GM23248 (cell line): ENCODE data around the gene LHX3. TPM values are rescaled to one million over a fixed set of nuclear protein-coding genes. Genes with fewer than 3 reads are reported as not detected.

Experiments
- DNase-seq: peaks from one replicate; pipeline ENCODE4 v3.0.0-alpha.2; 2015
- H2AFZ ChIP-seq: fragments of 200-600 bp; sonication (generic); 2 replicates; pipeline ENCODE4 v1.6.1; 2016; ENCODE audit warnings: antibody characterized with exemption
- H3F3A ChIP-seq: fragments of 200-600 bp; sonication (generic); 2 replicates; pipeline ENCODE4 v1.6.1; 2016; ENCODE audit warnings: mild to moderate bottlenecking, antibody characterized with exemption, mixed run types; ENCODE audit not compliant: insufficient read depth
- H3K27ac ChIP-seq: fragments of 200-600 bp; sonication (generic); 2 replicates; pipeline ENCODE4 v1.5.1; 2016; ENCODE audit warnings: mild to moderate bottlenecking
- H3K27me3 ChIP-seq: fragments of 200-600 bp; sonication (generic); replicated peaks from 2 replicates; pipeline ENCODE4 v1.6.1; 2016; ENCODE audit warnings: mild to moderate bottlenecking; ENCODE audit not compliant: insufficient read depth
- H3K36me3 ChIP-seq: fragments of 200-600 bp; sonication (generic); 2 replicates; pipeline ENCODE4 v1.6.1; 2016; ENCODE audit warnings: low read depth, mild to moderate bottlenecking
- H3K4me1 ChIP-seq: fragments of 200-600 bp; sonication (generic); 2 replicates; pipeline ENCODE4 v1.6.1; 2016; ENCODE audit warnings: mild to moderate bottlenecking; ENCODE audit not compliant: insufficient read depth
- H3K4me2 ChIP-seq: fragments of 200-600 bp; sonication (generic); one replicate; pipeline ENCODE4 v1.6.1; 2016; ENCODE audit warnings: mild to moderate bottlenecking; ENCODE audit not compliant: unreplicated experiment
- H3K4me3 ChIP-seq: fragments of 200-600 bp; sonication (generic); 2 replicates; pipeline ENCODE4 v1.5.1; 2016; ENCODE audit warnings: mild to moderate bottlenecking
- H3K79me2 ChIP-seq: fragments of 200-600 bp; sonication (generic); 2 replicates; pipeline ENCODE4 v1.6.1; 2016; ENCODE audit warnings: mild to moderate bottlenecking; ENCODE audit not compliant: insufficient read depth
- H3K9ac ChIP-seq: fragments of 200-600 bp; sonication (generic); 2 replicates; pipeline ENCODE4 v1.6.1; 2016; ENCODE audit warnings: mild to moderate bottlenecking
- H3K9me2 ChIP-seq: fragments of 200-600 bp; sonication (generic); 2 replicates; pipeline ENCODE4 v1.6.1; 2016; ENCODE audit warnings: mixed run types, mild to moderate bottlenecking, moderate library complexity; ENCODE audit not compliant: insufficient read depth
- H3K9me3 ChIP-seq: fragments of 200-600 bp; sonication (generic); one replicate; pipeline ENCODE4 v1.6.1; 2017; ENCODE audit warnings: low read depth
- H4K20me1 ChIP-seq: fragments of 200-600 bp; sonication (generic); 2 replicates; pipeline ENCODE4 v1.6.0; 2016; ENCODE audit not compliant: insufficient read depth
- EZH2 ChIP-seq: fragments of 200-600 bp; sonication (generic); IDR thresholded peaks from 2 replicates; pipeline ENCODE4 v1.6.1; 2018; ENCODE audit warnings: antibody characterized with exemption, mild to moderate bottlenecking; ENCODE audit not compliant: insufficient read depth, poor library complexity, severe bottlenecking
- EZH2phosphoT487 ChIP-seq: fragments of 200-600 bp; sonication (generic); IDR thresholded peaks from 2 replicates; pipeline ENCODE4 v1.6.1; 2018; ENCODE audit warnings: antibody characterized with exemption, moderate library complexity, mild to moderate bottlenecking, low read depth; ENCODE audit not compliant: insufficient read depth
- WGBS, 2 experiments: methylation state at CpG; one replicate each; pipeline ENCODE4 v1.1.6; 2015 to 2017; ENCODE audit warnings: low lambda C conversion rate in 2 of 2, low coverage in 1 of 2; ENCODE audit errors: missing lambda C conversion rate in 2 of 2; 5-methylcytosine and 5-hydroxymethylcytosine counted together
- in situ Hi-C: fragments of 300-500 bp; cut with MboI; formaldehyde crosslinking; loops from 2 replicates; pipeline ENCODE4 v1.15.0; 2020
- polyA plus RNA-seq: library from polyadenylated mRNA; unstranded; fragments of >200 nt; fragmentation: Nextera tagmentation; extraction: Ambion mirVana; gene quantifications from 2 replicates; pipeline ENCODE4 v1.2.1, GENCODE V29; 2016
- total RNA-seq: library from RNA; depleted of rRNA; stranded (reverse); fragments of >200 nt; shearing (Covaris generic); gene quantifications from 2 replicates; pipeline ENCODE4 v1.2.3, GENCODE V29; 2014

LHX3 gene
- total and polyA plus RNA-seq, 2 experiments from 2014 or later, result not detected

- in situ Hi-C loops, result no loop called here
- no peak overlapping the region for H3K4me3 ChIP-seq
- no peaks in the 10 kb centered on the region for H4K20me1 ChIP-seq
- TF ChIP-seq EZH2phosphoT487, result no peak
- TF ChIP-seq EZH2, result no peak
- peaks cover 64% of the 10 kb centered on the region for H3K27me3 ChIP-seq
- no peak overlapping the region for H3K27ac ChIP-seq
- WGBS, 2 experiments, result 44 to 45% methylated on average over 7 of the region's 7 CpGs
- no peak overlapping the region for H2AFZ ChIP-seq
- no peaks in the 10 kb centered on the region for H3K9me2 ChIP-seq
- H3K9me3 ChIP-seq, result no peaks in the 10 kb centered on the region
- no peaks in the 10 kb centered on the region for H3K36me3 ChIP-seq
- H3K9ac ChIP-seq, result no peak overlapping the region
- H3K79me2 ChIP-seq, result no peaks in the 10 kb centered on the region
- H3F3A ChIP-seq, result no peaks in the 10 kb centered on the region
- H3K4me2 ChIP-seq, result no peak overlapping the region
- H3K4me1 ChIP-seq, result no peaks in the 10 kb centered on the region
- no peak for DNase-seq
Observed at GRCh38 chr9:136190237-136190601, 14.7 kb downstream of the LHX3 start.

DNA sequence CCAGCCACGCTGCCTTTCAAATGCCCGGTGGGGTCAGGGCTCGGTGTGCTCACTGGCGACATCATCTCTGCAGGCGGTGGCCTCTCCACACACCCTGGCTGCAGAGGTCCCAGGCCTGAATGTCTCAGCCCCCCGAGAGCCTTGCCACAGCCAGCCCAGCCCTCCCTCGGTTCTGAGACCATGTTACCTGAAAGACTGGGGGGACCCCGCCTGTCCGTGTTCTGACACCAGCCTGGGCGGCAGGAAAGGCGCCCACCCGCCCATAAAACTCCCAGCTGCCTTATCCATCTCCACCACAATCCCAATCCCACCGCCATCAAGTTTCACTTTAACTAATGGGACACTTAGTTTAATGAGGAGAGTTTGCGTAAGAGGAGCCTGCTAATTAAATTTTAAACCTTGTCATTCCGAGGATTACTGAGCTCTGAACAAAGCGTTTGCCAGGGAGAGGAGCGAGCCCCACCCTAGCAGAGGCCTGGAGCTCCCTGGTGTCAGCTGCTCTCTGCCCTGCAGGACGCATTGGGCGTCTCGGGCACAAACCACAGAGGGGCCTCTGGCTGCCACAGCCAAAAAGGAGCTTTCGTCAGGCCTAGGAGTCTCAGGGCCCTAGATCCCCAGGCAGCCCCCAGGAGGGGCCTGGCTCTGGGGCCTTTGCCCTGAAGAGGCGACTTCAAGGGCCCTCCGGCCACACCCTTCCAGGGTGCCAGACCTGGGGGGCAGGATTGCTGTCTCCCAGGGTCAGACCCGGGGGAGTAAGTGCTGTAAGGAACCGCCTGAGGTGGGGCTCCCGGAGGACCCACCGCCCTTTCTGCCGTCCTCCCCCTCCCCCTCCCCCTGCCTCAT is 15.3 kb downstream of the LHX3 start:
- Histone ChIP-seq H3K9me2 (no peaks in the 10 kb centered on the region), H3K9me3 (no peaks in the 10 kb centered on the region), H3K4me3 (no peak overlapping the region), H3K79me2 (no peaks in the 10 kb centered on the region), H3K27me3 (peaks cover 62% of the 10 kb centered on the region), H3K4me1 (no peaks in the 10 kb centered on the region), H4K20me1 (no peaks in the 10 kb centered on the region), H3F3A (no peaks in the 10 kb centered on the region), H2AFZ (no peak overlapping the region), H3K36me3 (no peaks in the 10 kb centered on the region), H3K27ac (no peak overlapping the region), H3K9ac (no peak overlapping the region), H3K4me2 (no peak overlapping the region)
- in situ Hi-C loops, result no loop called here
- TF ChIP-seq EZH2phosphoT487 (no peak), EZH2 (peak; percentile 20)
- WGBS, 2 experiments, result 17 to 23% methylated on average over 26 to 28 of the region's 28 CpGs
- no peak for DNase-seq

DNA sequence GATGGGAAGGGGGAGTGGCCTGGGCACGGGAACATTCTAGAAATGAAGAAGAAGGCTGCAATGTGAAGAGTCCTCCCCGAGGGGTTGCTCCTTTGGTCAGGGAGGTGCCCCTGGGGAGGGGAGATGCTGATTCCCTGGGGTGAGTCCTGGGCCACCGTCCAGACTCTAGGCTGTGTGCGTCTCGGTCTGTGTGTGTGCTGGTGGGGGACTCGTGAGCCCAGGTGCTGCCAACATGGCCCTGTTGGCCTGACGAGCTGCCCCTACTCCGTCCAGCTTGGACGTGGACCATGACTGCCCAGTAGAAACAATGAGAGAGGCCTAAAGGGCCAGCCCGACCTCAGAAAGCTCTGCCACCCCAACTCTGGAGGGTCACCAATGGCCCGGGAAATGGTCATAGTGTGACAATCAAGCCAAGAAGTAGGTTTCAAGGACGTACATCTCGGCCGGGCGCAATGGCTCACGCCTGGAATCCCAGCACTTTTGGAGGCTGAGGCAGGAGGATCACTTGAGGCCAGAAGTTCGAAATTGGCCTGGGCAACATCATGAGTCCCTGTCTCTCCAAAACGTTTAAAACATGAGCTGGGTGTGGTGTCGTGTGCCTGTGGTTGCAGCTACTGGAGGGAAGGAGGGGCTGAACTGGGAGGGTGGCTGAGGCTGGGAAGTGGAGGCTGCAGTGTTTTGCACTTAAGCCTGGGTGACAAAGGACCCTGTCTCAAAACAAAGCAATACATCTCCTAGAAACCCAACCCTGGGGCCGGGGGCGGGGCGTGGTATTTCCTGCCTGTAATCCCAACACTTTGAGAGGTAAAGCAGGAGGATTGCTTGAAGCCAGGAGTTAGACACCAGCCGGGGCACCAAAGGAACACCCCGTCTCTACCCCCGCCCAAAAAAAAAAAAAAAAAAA is 17.0 kb downstream of the LHX3 start:
- H3K9me2 ChIP-seq, result no peaks in the 10 kb centered on the region
- no peaks in the 10 kb centered on the region for H3K9me3 ChIP-seq
- no peaks in the 10 kb centered on the region for H3K79me2 ChIP-seq
- H3K27ac ChIP-seq, result no peak overlapping the region
- in situ Hi-C loops, result no loop called here
- TF ChIP-seq EZH2phosphoT487, result no peak
- no peak for TF ChIP-seq EZH2
- no peaks in the 10 kb centered on the region for H3K36me3 ChIP-seq
- H3K4me1 ChIP-seq, result no peaks in the 10 kb centered on the region
- no peaks in the 10 kb centered on the region for H3F3A ChIP-seq
- no peak overlapping the region for H3K9ac ChIP-seq
- WGBS, 2 experiments, result 52 to 53% methylated on average over 23 to 25 of the region's 25 CpGs
- no peak for DNase-seq
- H4K20me1 ChIP-seq, result no peaks in the 10 kb centered on the region
- H3K4me3 ChIP-seq, result no peak overlapping the region
- no peak overlapping the region for H2AFZ ChIP-seq
- H3K4me2 ChIP-seq, result no peak overlapping the region
- peaks cover 62% of the 10 kb centered on the region for H3K27me3 ChIP-seq

DNA sequence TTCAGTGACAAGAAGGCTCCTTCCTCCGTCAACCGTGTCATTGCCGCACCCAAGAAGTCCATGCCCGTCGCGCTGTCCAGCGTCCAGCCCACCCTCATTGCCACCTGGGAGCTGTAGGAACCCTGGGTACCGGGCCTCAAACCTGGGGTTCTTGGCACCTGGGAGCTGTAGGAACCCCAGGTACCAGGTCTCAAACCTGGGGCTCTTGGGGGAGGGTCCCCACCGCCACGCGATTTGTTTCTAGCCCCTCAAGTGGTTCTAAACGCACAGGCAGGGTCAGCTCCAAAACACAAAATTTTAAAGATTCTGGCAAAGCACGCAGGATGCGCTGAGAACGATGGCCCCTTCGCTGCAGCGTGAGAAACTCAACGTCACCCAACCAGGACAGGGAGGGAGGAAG is 17.7 kb downstream of the LHX3 start:
- Histone ChIP-seq H3K79me2 (no peaks in the 10 kb centered on the region), H3K4me3 (no peak overlapping the region), H3K9ac (no peak overlapping the region), H3F3A (no peaks in the 10 kb centered on the region), H2AFZ (no peak overlapping the region), H3K27ac (no peak overlapping the region), H3K27me3 (peaks cover 54% of the 10 kb centered on the region), H4K20me1 (no peaks in the 10 kb centered on the region), H3K36me3 (no peaks in the 10 kb centered on the region), H3K4me2 (no peak overlapping the region), H3K4me1 (no peaks in the 10 kb centered on the region), H3K9me3 (no peaks in the 10 kb centered on the region), H3K9me2 (no peaks in the 10 kb centered on the region)
- DNase-seq, result no peak
- 70 to 82% methylated on average over 15 to 18 of the region's 18 CpGs for WGBS, 2 experiments
- TF ChIP-seq EZH2phosphoT487 (no peak), EZH2 (no peak)
- in situ Hi-C loops, result no loop called here
